ENCODE data around the gene NPR3. TPM values are rescaled to one million over a fixed set of nuclear protein-coding genes. Genes with fewer than 3 reads are reported as not detected.

The NPR3 gene
- total RNA-seq, 2 donors from 2014 or later, result 4.3 to 6.5 TPM

DNA sequence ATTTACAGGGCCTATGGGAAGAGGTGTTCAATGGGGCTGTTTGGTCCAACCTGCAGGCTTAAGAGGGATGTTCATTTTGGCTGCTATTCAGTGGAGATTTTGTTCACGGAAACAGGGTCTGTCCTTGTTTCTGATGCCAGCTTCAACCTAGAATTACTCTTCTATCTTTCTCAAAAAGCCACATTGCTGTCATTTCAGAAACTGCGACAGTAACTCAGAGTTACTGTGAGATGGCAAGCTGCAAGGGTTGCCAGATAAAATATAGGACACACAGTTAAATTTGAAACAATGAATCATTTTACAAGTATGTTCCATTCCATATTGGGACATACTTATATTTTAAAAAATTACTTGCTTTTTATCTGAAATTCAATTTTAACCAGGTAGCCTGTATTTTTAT lies 128.0 kb downstream of the NPR3 start:
- DNase-seq (ENCODE audit: low spot score), result no peak
- intact Hi-C loops (cut with DNase I), result no loop called here

DNA sequence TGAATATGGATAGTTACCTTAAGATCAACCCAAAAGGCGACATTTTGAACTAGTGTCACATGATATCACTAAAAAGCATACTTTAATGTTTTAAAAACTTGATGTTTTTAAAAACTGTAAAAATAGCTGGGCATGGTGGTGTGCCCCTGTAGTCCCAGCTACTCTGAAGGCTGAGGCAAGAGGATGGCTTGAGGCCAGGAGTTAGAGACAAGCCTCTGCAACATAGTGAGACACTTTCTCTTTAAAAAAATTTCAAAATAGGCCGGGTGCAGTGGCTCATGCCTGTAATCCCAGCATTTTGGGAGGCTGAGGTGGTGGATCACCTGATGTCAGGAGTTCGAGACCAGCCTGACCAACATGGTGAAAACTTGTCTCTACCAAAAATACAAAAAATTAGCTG lies 129.5 kb downstream of the NPR3 start:
- intact Hi-C loops (cut with DNase I), result no loop called here
- DNase-seq (ENCODE audit: low spot score), result no peak

Other genes starting within 250 kb of the NPR3 start
- gene SUB1, start 125.8 kb upstream of the NPR3 start, total RNA-seq, result 100 to 1,000 TPM; 151 to 179 TPM

All from posterior vena cava (tissue), 2 donors.